ENCODE measurements around the gene RNASE8. TPM values are rescaled to one million over a fixed set of nuclear protein-coding genes. Genes with fewer than 3 reads are reported as not detected.

The RNASE8 gene
- polyA plus RNA-seq, 4 donors, result not detected

- no peak for DNase-seq (ENCODE audit: low read depth in 4 of 4, low spot score in 2 of 4)
Observed at GRCh38 chr14:21090194-21090939, 32.7 kb downstream of the RNASE8 start.

GRCh38 chr14:21090940-21091663, 33.5 kb downstream of the RNASE8 start:
- no peak for DNase-seq (ENCODE audit: low read depth in 4 of 4, low spot score in 2 of 4)

- DNase-seq (ENCODE audit: low read depth in 4 of 4, low spot score in 2 of 4), result no peak
Observed at GRCh38 chr14:21091821-21092272, 34.2 kb downstream of the RNASE8 start.

GRCh38 chr14:21092273-21093011, 34.8 kb downstream of the RNASE8 start:
- DNase-seq (ENCODE audit: low read depth in 4 of 4, low spot score in 2 of 4), result no peak

GRCh38 chr14:21093018-21093417, 35.4 kb downstream of the RNASE8 start:
- DNase-seq (ENCODE audit: low read depth in 4 of 4, low spot score in 2 of 4), result no peak

GRCh38 chr14:21093769-21094681, 36.4 kb downstream of the RNASE8 start:
- DNase-seq (ENCODE audit: low read depth in 4 of 4, low spot score in 2 of 4), result peak in 2 of 4 donors; percentile 58 to 79

- DNase-seq (ENCODE audit: low read depth in 4 of 4, low spot score in 2 of 4), result no peak
Observed at GRCh38 chr14:21095430-21096205, 38.0 kb downstream of the RNASE8 start.

- no peak for DNase-seq (ENCODE audit: low read depth in 4 of 4, low spot score in 2 of 4)
Observed at GRCh38 chr14:21096438-21096837, 38.8 kb downstream of the RNASE8 start.

GRCh38 chr14:21096978-21097635, 39.5 kb downstream of the RNASE8 start:
- no peak for DNase-seq (ENCODE audit: low read depth in 4 of 4, low spot score in 2 of 4)

- DNase-seq (ENCODE audit: low read depth in 4 of 4, low spot score in 2 of 4), result no peak
Observed at GRCh38 chr14:21097636-21098075, 40.0 kb downstream of the RNASE8 start.

GRCh38 chr14:21098076-21098891, 40.7 kb downstream of the RNASE8 start, which contains the start of gene ZNF219:
ZNF219 (minus strand) TSS chr14:21098655; CDS start chr14:21093591, 5,064 bp downstream.
- DNase-seq (ENCODE audit: low read depth in 4 of 4, low spot score in 2 of 4), result no peak

- no peak for DNase-seq (ENCODE audit: low read depth in 4 of 4, low spot score in 2 of 4)
Observed at GRCh38 chr14:21098892-21099595, 41.4 kb downstream of the RNASE8 start.

GRCh38 chr14:21099596-21099985, 42.0 kb downstream of the RNASE8 start:
- no peak for DNase-seq (ENCODE audit: low read depth in 4 of 4, low spot score in 2 of 4)

GRCh38 chr14:21100931-21101330, 43.3 kb downstream of the RNASE8 start, which contains the start of gene TMEM253:
TMEM253 (plus strand) TSS chr14:21101066; CDS start chr14:21101344, 278 bp downstream.
- no peak for DNase-seq (ENCODE audit: low read depth in 4 of 4, low spot score in 2 of 4)

- no peak for DNase-seq (ENCODE audit: low read depth in 4 of 4, low spot score in 2 of 4)
Observed at GRCh38 chr14:21101802-21102413, 44.3 kb downstream of the RNASE8 start.

GRCh38 chr14:21102521-21103410, 45.1 kb downstream of the RNASE8 start:
- DNase-seq (ENCODE audit: low read depth in 4 of 4, low spot score in 2 of 4), result no peak
